Fibroblast of skin of abdomen (primary cell): ENCODE results near the gene DAZAP2.
"Not testable (repeated sequence)": the region's sequence is repeated elsewhere in the genome, so short reads cannot be mapped to it uniquely, and the experiment has no call there.

Source experiments
- DNase-seq: peaks from one replicate; pipeline ENCODE4 v3.0.0-alpha.2; 2013

The DAZAP2 gene

DNA sequence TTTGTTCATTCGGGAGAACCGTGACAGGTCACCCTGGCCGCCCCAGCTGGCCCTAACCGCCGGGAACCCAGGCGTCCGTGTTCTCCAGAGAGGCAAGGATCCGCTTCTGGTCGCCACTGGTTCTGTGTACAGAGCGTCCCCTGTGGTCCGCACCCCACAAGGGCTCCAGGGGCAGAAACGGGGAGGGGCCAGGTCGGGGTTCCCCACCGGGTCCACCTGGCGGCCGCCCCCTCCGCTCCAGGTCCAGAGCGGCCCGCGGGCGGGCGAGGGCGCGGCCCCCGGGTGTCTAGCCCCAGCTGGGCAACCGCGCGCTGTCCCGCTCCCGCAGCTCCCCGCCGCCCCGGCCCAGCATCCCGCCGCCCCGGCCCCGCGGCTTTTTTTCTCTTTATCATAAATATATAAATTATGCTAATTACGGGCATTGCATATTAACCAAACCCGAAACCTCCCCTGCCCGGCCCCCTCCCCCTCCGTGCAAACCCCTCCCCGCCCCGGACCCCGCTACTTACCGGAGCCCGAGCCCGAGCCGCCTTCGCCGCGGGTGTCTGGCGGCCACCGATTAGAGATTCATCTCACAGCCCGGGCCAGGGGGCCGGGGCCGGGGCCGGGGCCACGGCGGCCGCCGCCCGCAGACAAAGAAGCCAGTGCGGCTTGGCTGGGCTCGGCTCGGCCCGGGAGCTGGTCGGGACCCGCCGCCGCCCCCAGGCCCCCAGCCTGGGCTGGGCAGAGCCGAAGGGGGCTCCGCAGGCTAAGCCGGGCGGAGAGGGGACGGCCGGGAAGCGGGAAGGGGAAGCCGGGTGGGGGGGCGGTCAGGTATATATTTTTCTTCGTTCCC lies 21.3 kb upstream of the DAZAP2 start:
- peak; percentile 10 for DNase-seq

GRCh38 chr12:51217968-51218606 lies 20.5 kb upstream of the DAZAP2 start, which contains the start of gene POU6F1:
POU6F1 (minus strand) TSS chr12:51218062; CDS start chr12:51206836, 11,226 bp downstream.
- DNase-seq: peak; percentile 85

GRCh38 chr12:51218607-51219161 lies 19.9 kb upstream of the DAZAP2 start:
- DNase-seq: no peak

DNA sequence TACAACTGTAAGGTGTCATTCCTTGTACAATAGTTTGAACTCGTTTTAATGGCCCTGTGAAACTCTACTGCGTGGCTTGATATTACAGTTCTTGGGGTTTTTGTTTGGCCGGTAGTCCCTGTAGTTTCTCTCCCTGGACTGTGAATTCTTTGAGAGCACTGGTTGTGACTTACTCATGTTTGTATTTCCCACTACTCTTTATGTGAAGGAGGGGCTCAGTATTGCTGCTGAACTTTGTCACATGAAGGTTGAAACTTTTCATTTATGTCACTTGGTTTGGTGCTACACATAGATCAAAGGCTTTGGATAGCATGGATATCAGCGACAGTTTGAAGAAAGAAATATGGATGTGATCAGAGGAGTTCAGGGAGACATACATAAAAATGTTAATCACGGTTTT lies 19.3 kb upstream of the DAZAP2 start:
- DNase-seq: no peak

GRCh38 chr12:51219857-51220256 lies 18.8 kb upstream of the DAZAP2 start:
- DNase-seq: not testable (repeated sequence)

DNA sequence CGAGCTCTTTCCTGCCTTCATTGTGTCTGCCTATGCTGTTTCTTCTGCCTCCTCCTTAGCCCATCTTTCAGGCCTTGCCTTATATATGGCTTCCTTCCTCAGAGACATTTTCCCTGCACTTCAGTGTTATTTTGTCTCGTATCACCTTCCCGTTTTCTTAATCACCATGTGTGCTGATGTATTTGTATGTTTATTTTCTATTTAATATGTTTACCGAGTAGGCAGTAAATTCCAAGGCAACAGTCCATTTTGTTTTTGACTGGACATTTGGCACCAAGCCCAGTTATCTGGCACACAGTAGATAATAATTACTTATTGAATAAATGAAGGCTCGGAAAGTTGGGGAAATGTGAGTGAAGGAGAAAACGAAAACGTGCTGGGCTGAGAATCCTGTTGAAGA lies 16.2 kb upstream of the DAZAP2 start:
- DNase-seq: no peak

GRCh38 chr12:51224625-51225024 lies 14.0 kb upstream of the DAZAP2 start:
- no peak for DNase-seq

- no peak for DNase-seq
Observed at GRCh38 chr12:51225234-51225633, 13.4 kb upstream of the DAZAP2 start.

DNA sequence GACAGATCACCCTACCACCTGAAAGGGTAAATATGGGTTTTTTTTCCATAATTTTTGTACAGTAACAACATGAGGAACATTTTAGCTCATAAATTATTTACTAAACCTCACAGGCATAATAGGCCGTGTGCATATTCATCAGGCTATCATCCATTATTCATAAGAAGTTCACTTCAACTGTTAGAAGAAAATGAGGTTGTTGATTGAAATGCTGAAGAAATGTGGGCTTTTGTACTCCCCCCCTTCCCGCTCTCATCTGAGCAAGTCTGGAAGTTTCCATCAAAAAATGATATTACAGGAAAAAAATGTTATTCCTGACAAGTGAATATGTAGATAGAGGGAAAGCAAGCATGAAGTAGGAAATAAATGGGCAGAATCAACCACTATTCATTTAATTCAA lies 12.9 kb upstream of the DAZAP2 start:
- DNase-seq: no peak

- DNase-seq: not testable (repeated sequence)
Observed at GRCh38 chr12:51227112-51227511, 11.5 kb upstream of the DAZAP2 start.

DNA sequence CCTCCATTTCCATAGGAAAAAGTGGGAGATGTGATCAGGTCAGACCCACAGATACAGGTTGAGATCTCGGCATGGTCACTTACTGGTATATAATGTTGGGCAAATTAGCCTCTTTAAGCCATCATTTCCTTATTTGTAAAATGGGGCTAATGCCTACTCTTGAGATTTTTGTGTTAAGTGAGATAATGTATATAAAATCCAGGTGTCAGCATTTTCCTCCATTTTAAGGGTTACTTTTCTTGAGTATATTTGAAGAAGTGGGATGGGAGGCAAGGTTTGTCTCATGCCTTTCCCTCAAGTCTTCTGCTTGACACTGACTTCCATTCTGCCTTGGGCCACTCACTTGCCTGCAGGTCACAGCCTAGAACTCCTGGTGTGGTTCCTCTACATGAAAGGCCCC lies 10.7 kb upstream of the DAZAP2 start:
- no peak for DNase-seq

DNA sequence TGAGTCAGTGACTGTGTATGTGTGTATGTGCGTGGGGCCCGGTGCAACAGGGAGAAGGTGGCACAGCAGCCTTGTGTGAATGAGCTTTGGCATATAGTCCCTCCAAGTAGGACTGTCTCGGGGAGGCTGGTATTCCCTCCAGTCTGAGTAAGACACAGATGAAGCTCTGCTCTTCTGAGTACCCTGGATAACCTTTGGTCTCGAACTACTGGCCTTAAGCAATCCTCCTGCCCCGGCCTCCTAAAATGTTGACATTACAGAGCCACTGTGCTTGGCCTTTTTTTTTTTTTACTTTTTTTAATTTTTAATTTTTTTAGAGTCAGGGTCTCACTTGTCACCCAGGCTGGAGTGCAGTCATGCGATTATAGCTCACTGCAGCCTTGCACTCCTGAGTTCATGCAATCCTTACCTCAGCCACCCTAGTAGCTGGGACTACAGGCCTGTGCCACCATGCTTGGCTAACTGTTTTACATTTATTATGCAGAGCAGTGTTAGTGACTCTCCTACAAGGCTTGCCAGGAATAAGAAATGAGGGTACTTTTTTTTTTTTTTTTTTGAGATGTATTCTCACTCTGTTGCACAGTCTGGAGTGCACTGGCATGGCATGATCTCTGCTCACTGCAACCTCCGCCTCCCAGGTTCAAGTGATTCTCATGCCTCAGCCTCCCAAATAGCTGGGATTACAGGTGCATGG lies 9.4 kb upstream of the DAZAP2 start:
- DNase-seq: no peak

GRCh38 chr12:51232642-51233041 lies 6.0 kb upstream of the DAZAP2 start:
- DNase-seq: no peak

DNA sequence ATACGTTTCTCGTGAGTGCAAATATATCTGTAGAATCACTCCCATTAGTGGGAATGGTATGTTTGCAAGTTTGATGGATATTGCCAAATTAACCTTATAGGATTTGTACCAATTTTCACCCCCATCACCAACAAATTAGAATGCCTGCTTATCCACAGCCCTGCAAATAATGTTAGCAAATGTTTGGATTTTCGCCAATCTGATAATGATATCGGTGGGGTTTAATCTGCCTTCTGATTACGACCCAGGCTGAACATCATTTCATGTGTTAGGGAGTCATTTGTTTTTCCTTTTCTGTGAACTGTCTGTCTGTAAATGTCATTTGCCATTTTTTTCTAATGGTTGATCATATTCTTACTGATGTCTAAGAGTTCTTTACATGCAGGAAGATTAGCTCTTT lies 4.1 kb upstream of the DAZAP2 start:
- no peak for DNase-seq

DNA sequence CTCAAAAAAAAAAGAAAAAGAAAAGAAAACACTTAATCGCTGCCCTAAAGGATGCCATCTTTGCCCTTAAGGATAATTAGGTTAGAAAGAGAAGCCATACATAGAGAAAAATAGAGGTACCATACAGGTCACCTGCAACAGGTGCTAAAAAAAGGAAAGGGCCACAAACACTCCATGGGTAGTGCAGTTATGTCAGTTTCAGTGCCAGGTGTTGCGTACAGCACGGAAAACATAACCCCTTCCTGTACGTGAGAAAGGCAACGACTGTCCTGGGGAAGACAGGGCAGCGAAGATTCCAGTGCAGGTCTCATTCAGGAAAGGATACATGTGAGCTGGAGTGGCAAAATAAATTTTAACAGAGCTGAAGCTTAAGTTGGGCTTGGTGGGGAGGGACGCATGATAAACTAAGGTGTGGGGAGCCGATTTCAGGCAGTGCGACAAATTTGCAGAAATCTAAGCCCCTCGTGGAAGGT lies 553 bp upstream of the DAZAP2 start:
- no peak for DNase-seq

- peak; percentile 16 for DNase-seq
Observed at GRCh38 chr12:51240971-51241370, 2.3 kb downstream of the DAZAP2 start.

- no peak for DNase-seq
Observed at GRCh38 chr12:51242120-51242519, 3.5 kb downstream of the DAZAP2 start.

DNA sequence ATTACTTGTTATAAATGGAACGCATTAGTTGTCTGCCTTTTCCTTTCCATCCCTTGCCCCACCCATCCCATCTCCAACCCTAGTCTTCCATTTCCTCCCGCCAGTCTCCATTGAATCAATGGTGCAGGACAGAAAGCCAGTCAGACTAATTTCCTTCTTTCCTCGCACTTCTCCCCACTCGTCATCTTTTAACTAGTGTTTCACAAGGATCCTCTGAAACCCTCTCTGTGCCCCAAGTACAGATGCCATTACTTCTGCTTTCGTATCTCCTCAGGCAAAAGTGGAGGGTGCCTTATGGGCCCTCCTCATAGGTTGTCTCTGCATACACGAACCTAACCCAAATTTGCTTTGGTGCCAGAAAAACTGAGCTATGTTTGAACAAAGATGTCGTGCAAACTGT lies 4.2 kb downstream of the DAZAP2 start:
- DNase-seq: no peak

DNA sequence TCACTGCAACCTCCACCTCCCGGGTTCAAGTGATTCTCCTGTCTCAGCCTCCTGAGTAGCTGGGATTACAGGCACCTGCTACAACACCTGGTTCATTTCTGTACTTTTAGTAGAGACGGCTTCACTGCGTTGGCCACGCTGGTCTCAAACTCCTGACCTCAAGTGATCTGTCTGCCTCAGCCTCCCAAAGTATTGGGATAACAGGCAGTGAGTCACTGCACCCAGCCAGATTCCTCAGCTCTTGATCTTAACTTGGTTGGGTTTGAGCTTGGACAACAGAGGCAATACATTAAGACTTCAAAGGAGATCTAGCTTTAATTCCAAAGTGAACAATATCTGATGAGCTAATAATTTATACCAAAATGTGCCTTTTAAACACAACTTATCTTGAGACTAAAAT lies 5.6 kb downstream of the DAZAP2 start:
- DNase-seq: peak; percentile 15

GRCh38 chr12:51245476-51246253 lies 7.0 kb downstream of the DAZAP2 start:
- no peak for DNase-seq

- DNase-seq: peak; percentile 61
Observed at GRCh38 chr12:51246254-51246853, 7.7 kb downstream of the DAZAP2 start.
